Hematopoietic multipotent progenitor cell treated with erythropoietin and hydrocortisone succinate and interleukin-3 and kit ligand, for 17 days (in vitro differentiated cells): ENCODE data around the gene PTMS.
A peak's percentile ranks its signal among the peaks of the same experiment; 100 is the strongest.
"Not testable (repeated sequence)": the region's sequence is repeated elsewhere in the genome, so short reads cannot be mapped to it uniquely, and the experiment has no call there.

Source experiments
- DNase-seq: peaks from one replicate; pipeline ENCODE4 v3.0.0-alpha.2; 2015; ENCODE audit warnings: low spot score

PTMS gene

GRCh38 chr12:6765634-6766581 lies at the start of gene PTMS:
Gene PTMS (plus strand): TSS chr12:6766363. CDS start chr12:6766706, 343 bp downstream.
- DNase-seq = peak; percentile 68

- no peak for DNase-seq
Observed at GRCh38 chr12:6716874-6717437, 49.2 kb upstream of the PTMS start.

- DNase-seq = peak; percentile 31
Observed at GRCh38 chr12:6722863-6723262, 43.3 kb upstream of the PTMS start.

GRCh38 chr12:6723607-6724408 lies 42.4 kb upstream of the PTMS start, which contains the start of gene COPS7A:
Gene COPS7A (plus strand): TSS chr12:6724046. CDS start chr12:6724657, 611 bp downstream.
- DNase-seq = peak; percentile 95

GRCh38 chr12:6724409-6724797 lies 41.8 kb upstream of the PTMS start:
- no peak for DNase-seq

- no peak for DNase-seq
Observed at GRCh38 chr12:6725350-6725749, 40.8 kb upstream of the PTMS start.

- no peak for DNase-seq
Observed at GRCh38 chr12:6729186-6729585, 37.0 kb upstream of the PTMS start.

GRCh38 chr12:6730169-6730568 lies 36.0 kb upstream of the PTMS start:
- DNase-seq = no peak

GRCh38 chr12:6734506-6735387 lies 31.4 kb upstream of the PTMS start:
- DNase-seq = no peak

- peak; percentile 69 for DNase-seq
Observed at GRCh38 chr12:6735448-6736191, 30.5 kb upstream of the PTMS start.

- no peak for DNase-seq
Observed at GRCh38 chr12:6736754-6737153, 29.4 kb upstream of the PTMS start.

- DNase-seq = not testable (repeated sequence)
Observed at GRCh38 chr12:6742080-6742479, 24.1 kb upstream of the PTMS start.

GRCh38 chr12:6742834-6743233 lies 23.3 kb upstream of the PTMS start:
- DNase-seq = no peak

- not testable (repeated sequence) for DNase-seq
Observed at GRCh38 chr12:6743300-6743699, 22.9 kb upstream of the PTMS start.

- DNase-seq = no peak
Observed at GRCh38 chr12:6745741-6746525, 20.2 kb upstream of the PTMS start.

GRCh38 chr12:6747216-6747615 lies 18.9 kb upstream of the PTMS start:
- no peak for DNase-seq

- DNase-seq = no peak
Observed at GRCh38 chr12:6748761-6749160, 17.4 kb upstream of the PTMS start.

GRCh38 chr12:6750506-6750905 lies 15.7 kb upstream of the PTMS start:
- DNase-seq = no peak

- no peak for DNase-seq
Observed at GRCh38 chr12:6751767-6752166, 14.4 kb upstream of the PTMS start.
